Neural progenitor cell (in vitro differentiated cells): ENCODE data around the gene MX2. TPM values are rescaled to one million over a fixed set of nuclear protein-coding genes. Genes with fewer than 3 reads are reported as not detected.

Experiments
- DNase-seq: peaks from one replicate; pipeline ENCODE4 v3.0.0-alpha.2; 2016; ENCODE audit warnings: low spot score
- H2AFZ ChIP-seq: fragments of 200-600 bp; sonication (generic); replicated peaks from 2 replicates; pipeline ENCODE4 v1.6.1; 2016; ENCODE audit warnings: antibody characterized with exemption
- H3F3A ChIP-seq: fragments of 200-600 bp; sonication (generic); 2 replicates; pipeline ENCODE4 v1.6.1; 2016; ENCODE audit warnings: antibody characterized with exemption, low read depth
- H3K27ac ChIP-seq: fragments of 200-600 bp; sonication (generic); 2 replicates; pipeline ENCODE4 v1.5.1; 2016; ENCODE audit warnings: mild to moderate bottlenecking
- H3K27me3 ChIP-seq: fragments of 200-600 bp; sonication (generic); 2 replicates; pipeline ENCODE4 v1.6.1; 2016; ENCODE audit warnings: mild to moderate bottlenecking, moderate library complexity
- H3K36me3 ChIP-seq: fragments of 200-600 bp; sonication (generic); 2 replicates; pipeline ENCODE4 v1.5.1; 2016
- H3K4me1 ChIP-seq: fragments of 200-600 bp; sonication (generic); 2 replicates; pipeline ENCODE4 v1.6.1; 2016; ENCODE audit warnings: mixed run types
- H3K4me2 ChIP-seq: fragments of 200-600 bp; sonication (generic); 2 replicates; pipeline ENCODE4 v1.6.1; 2016
- H3K4me3 ChIP-seq: fragments of 200-600 bp; sonication (generic); 2 replicates; pipeline ENCODE4 v1.5.1; 2016
- H3K79me2 ChIP-seq: fragments of 200-600 bp; sonication (generic); 2 replicates; pipeline ENCODE4 v1.6.1; 2016; ENCODE audit warnings: low read depth
- H3K9ac ChIP-seq: fragments of 200-600 bp; sonication (generic); 2 replicates; pipeline ENCODE4 v1.6.1; 2016
- H3K9me3 ChIP-seq: fragments of 200-600 bp; sonication (generic); 2 replicates; pipeline ENCODE4 v1.5.1; 2016; ENCODE audit warnings: low read depth
- H4K20me1 ChIP-seq: fragments of 200-600 bp; sonication (generic); 2 replicates; pipeline ENCODE4 v1.6.1; 2016; ENCODE audit warnings: low read depth
- H3K27ac Mint-ChIP-seq: 3 replicates; pipeline ENCODE4 v1.8.0; 2021; ENCODE audit warnings: mixed read lengths
- H3K27me3 Mint-ChIP-seq: 2 replicates; pipeline ENCODE4 v1.8.0; 2022; ENCODE audit warnings: low read depth, mild to moderate bottlenecking, inconsistent platforms, moderate library complexity, mixed read lengths; ENCODE audit not compliant: insufficient read depth
- H3K36me3 Mint-ChIP-seq: 3 replicates; pipeline ENCODE4 v1.8.0; 2021; ENCODE audit warnings: mixed read lengths
- H3K4me1 Mint-ChIP-seq: 3 replicates; pipeline ENCODE4 v1.8.0; 2021; ENCODE audit warnings: mixed read lengths
- H3K4me3 Mint-ChIP-seq: 3 replicates; pipeline ENCODE4 v1.8.0; 2021; ENCODE audit warnings: mild to moderate bottlenecking, moderate library complexity, mixed read lengths
- H3K9me3 Mint-ChIP-seq: 3 replicates; pipeline ENCODE4 v1.8.0; 2020; ENCODE audit warnings: mixed read lengths
- EZH2 ChIP-seq: fragments of 200-600 bp; sonication (generic); IDR thresholded peaks from 2 replicates; pipeline ENCODE4 v1.6.1; 2017; ENCODE audit warnings: antibody characterized with exemption, mild to moderate bottlenecking, moderate library complexity
- EZH2phosphoT487 ChIP-seq: fragments of 200-600 bp; sonication (generic); IDR thresholded peaks from 2 replicates; pipeline ENCODE4 v1.6.1; 2017; ENCODE audit warnings: antibody characterized with exemption
- total RNA-seq: library from RNA; depleted of rRNA; stranded (reverse); fragments of >200 nt; gene quantifications from 2 replicates; pipeline ENCODE4 v1.2.3, GENCODE V29; 2015; ENCODE audit warnings: low replicate concordance
- TF ChIP-seq, protein P1 (sequence below): fragments of 200-600 bp; sonication (generic); IDR thresholded peaks from 2 replicates; pipeline ENCODE4 v1.5.1; 2017; ENCODE audit warnings: antibody characterized with exemption, mild to moderate bottlenecking

Gene MX2
- total RNA-seq, 1 donor from 2014 or later = 3.3 TPM

DNA sequence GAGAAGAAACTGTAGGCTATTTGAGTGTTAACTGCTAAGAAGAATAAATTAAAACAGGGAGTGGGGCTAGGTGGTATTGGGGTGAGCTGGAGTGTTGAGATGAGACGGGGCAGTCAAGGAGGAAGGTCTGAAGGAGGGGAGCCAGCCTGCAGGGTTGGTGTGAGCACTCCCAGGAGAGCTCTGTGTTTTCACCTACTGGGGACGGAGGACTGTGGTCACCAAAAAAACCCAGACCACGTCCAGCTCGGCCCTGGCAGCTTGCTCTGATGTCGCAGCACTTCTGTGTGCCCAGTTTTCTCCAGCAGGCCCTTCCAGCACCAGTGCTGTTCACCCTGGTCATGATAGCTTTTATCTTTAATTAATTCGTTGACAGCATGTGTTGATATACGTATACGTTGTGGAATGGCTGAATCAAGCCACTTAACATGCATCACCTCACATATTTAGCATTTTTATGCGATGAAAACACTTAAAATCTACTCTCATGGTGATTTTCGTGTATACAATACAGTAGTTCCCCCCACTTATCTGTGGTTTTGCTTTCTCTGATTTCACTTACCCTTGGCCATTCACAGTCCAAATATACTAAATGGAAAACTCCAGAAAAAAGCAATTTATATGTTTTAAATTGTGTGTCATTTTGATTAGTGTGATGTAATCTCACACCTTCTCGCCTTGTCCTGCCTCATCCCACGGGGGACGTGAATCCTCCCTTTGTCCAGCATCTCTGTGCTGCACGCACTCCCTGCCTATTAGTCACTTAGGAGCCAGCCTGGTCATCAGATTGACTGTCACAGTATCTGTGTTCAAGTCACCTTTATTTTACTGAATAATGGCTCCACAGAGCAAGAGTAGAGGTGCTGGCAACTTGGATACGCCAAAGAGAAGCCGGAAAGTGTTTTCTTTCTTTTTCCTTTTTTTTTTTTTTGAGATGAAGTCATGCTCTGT, 32.9 kb upstream of the MX2 start:
- Histone ChIP-seq H3K36me3 (no peaks in the 10 kb centered on the region), H3K9me3 (no peaks in the 10 kb centered on the region), H3K4me3 (no peak overlapping the region), H3F3A (no peaks in the 10 kb centered on the region), H3K4me2 (no peak overlapping the region), H3K4me1 (no peaks in the 10 kb centered on the region), H2AFZ (no peak overlapping the region), H4K20me1 (no peaks in the 10 kb centered on the region), H3K27me3 (no peaks in the 10 kb centered on the region), H3K79me2 (no peaks in the 10 kb centered on the region), H3K27ac (no peak overlapping the region), H3K9ac (no peak overlapping the region)
- Mint-ChIP-seq H3K27ac (no peak overlapping the region), H3K4me1 (no peaks in the 10 kb centered on the region), H3K4me3 (no peak overlapping the region), H3K36me3 (no peaks in the 10 kb centered on the region), H3K9me3 (peaks cover 3% of the 10 kb centered on the region), H3K27me3 (no peaks in the 10 kb centered on the region)
- TF ChIP-seq EZH2 (no peak), EZH2phosphoT487 (no peak)
- TF ChIP-seq, protein P1, sequence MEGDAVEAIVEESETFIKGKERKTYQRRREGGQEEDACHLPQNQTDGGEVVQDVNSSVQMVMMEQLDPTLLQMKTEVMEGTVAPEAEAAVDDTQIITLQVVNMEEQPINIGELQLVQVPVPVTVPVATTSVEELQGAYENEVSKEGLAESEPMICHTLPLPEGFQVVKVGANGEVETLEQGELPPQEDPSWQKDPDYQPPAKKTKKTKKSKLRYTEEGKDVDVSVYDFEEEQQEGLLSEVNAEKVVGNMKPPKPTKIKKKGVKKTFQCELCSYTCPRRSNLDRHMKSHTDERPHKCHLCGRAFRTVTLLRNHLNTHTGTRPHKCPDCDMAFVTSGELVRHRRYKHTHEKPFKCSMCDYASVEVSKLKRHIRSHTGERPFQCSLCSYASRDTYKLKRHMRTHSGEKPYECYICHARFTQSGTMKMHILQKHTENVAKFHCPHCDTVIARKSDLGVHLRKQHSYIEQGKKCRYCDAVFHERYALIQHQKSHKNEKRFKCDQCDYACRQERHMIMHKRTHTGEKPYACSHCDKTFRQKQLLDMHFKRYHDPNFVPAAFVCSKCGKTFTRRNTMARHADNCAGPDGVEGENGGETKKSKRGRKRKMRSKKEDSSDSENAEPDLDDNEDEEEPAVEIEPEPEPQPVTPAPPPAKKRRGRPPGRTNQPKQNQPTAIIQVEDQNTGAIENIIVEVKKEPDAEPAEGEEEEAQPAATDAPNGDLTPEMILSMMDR = no peak
- no peak for DNase-seq

DNA sequence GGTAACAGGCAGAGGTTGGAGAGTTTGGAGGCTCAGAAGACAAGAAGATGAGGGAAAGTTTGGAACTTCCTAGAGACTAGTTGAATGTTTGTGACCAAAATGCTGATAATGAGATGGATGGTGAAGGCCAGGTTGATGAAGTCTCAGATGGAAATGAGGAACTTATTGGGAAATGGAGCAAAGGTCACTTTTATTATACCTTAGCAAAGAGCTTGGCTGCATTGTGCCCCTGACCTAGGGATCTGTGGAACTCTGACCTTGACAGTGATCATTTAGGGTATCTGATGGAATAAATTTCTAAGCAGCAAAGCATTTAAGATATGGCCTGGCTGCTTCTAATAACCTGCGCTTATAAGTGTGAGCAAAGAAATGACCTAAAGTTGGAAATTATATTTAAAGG, 28.1 kb upstream of the MX2 start:
- no peaks in the 10 kb centered on the region for H3K9me3 ChIP-seq
- H3K27me3 ChIP-seq = no peaks in the 10 kb centered on the region
- no peaks in the 10 kb centered on the region for H3K36me3 ChIP-seq
- no peak overlapping the region for H3K4me3 ChIP-seq
- no peak overlapping the region for H3K9ac ChIP-seq
- Mint-ChIP-seq H3K9me3 (peaks cover 3% of the 10 kb centered on the region), H3K36me3 (no peaks in the 10 kb centered on the region), H3K4me1 (peaks cover 2% of the 10 kb centered on the region), H3K27me3 (peaks cover 2% of the 10 kb centered on the region), H3K27ac (no peak overlapping the region), H3K4me3 (no peak overlapping the region)
- no peaks in the 10 kb centered on the region for H4K20me1 ChIP-seq
- no peak overlapping the region for H3K4me2 ChIP-seq
- H3K4me1 ChIP-seq = no peaks in the 10 kb centered on the region
- no peak overlapping the region for H3K27ac ChIP-seq
- no peaks in the 10 kb centered on the region for H3K79me2 ChIP-seq
- no peaks in the 10 kb centered on the region for H3F3A ChIP-seq
- no peak overlapping the region for H2AFZ ChIP-seq
- DNase-seq = no peak
- TF ChIP-seq EZH2 (no peak), EZH2phosphoT487 (no peak)
- TF ChIP-seq, protein P1 = no peak

DNA sequence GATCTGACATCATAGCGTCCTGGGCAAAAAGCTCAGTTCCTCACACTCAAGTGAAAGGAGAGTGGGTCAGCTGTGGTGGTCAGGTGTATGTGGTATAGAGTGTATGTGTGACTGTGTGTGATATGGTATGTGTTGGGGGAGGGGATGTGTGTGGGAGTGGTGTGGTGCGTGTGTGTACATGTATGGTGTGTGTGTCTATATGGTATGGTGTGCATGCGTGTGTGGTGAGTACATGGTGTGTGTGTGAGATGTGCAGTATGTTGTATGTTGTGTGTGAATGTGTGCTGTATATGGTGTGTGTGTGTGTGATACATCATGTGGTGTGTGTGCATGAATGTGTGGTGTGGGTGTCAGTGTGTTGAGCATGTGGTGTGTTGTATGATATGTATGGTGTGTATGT, 24.3 kb upstream of the MX2 start:
- no peaks in the 10 kb centered on the region for H3K36me3 Mint-ChIP-seq
- H3K27me3 Mint-ChIP-seq = peaks cover 3% of the 10 kb centered on the region
- Histone ChIP-seq H3K36me3 (no peaks in the 10 kb centered on the region), H3K4me2 (no peak overlapping the region), H3F3A (no peaks in the 10 kb centered on the region), H3K9me3 (no peaks in the 10 kb centered on the region), H3K27me3 (no peaks in the 10 kb centered on the region), H4K20me1 (no peaks in the 10 kb centered on the region), H3K4me1 (no peaks in the 10 kb centered on the region), H3K4me3 (no peak overlapping the region), H2AFZ (no peak overlapping the region), H3K79me2 (no peaks in the 10 kb centered on the region), H3K27ac (no peak overlapping the region), H3K9ac (no peak overlapping the region)
- H3K4me1 Mint-ChIP-seq = peaks cover 3% of the 10 kb centered on the region
- H3K9me3 Mint-ChIP-seq = peaks cover 9% of the 10 kb centered on the region
- peak overlapping the region; percentile 0 for H3K27ac Mint-ChIP-seq
- no peak overlapping the region for H3K4me3 Mint-ChIP-seq
- TF ChIP-seq, protein P1 = no peak
- TF ChIP-seq EZH2phosphoT487 = no peak
- TF ChIP-seq EZH2 = no peak
- DNase-seq = no peak
